ENCODE data around the gene COBL. TPM values are rescaled to one million over a fixed set of nuclear protein-coding genes. Genes with fewer than 3 reads are reported as not detected.

COBL gene
- total RNA-seq, 1 donor: not detected

DNA sequence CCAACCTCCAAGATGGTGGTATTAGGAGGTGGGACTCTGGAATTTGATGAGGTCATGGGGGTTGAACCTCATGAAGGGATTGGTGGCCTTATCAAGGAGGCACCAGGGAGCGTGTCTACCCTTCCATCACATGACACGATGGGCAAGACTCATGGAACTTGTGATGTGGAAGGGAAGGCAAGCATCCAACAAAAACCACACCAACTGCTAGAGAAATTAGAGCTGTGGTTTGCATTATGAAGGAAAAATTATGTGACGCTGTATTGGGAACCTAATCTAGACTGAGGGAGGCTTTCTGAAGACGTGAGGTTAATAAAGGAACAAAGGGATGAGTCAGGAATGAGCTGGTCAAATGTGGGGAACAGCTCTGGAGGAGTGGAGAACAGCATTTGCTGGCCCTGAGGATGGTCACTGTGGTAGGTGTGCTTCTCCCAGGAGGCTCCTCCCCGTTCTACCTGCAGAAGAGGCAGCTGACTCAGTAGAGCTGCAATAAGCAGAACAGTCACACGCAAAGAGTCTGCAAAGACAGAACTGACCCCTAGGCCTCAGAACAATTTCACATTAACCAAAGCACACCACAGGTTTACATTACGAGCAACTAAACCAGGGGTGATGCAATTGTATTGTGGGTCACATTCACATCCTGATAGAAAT is 297.3 kb downstream of the COBL start:
- H3K4me3 ChIP-seq (ENCODE audit: low read depth, low read length): no peak overlapping the region
- DNase-seq (ENCODE audit: low read depth): peak; percentile 91
- TF ChIP-seq, protein P1, sequence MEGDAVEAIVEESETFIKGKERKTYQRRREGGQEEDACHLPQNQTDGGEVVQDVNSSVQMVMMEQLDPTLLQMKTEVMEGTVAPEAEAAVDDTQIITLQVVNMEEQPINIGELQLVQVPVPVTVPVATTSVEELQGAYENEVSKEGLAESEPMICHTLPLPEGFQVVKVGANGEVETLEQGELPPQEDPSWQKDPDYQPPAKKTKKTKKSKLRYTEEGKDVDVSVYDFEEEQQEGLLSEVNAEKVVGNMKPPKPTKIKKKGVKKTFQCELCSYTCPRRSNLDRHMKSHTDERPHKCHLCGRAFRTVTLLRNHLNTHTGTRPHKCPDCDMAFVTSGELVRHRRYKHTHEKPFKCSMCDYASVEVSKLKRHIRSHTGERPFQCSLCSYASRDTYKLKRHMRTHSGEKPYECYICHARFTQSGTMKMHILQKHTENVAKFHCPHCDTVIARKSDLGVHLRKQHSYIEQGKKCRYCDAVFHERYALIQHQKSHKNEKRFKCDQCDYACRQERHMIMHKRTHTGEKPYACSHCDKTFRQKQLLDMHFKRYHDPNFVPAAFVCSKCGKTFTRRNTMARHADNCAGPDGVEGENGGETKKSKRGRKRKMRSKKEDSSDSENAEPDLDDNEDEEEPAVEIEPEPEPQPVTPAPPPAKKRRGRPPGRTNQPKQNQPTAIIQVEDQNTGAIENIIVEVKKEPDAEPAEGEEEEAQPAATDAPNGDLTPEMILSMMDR (IDR thresholded peaks at IDR 0.05; ENCODE audit: insufficient read depth, low read length): no peak

DNA sequence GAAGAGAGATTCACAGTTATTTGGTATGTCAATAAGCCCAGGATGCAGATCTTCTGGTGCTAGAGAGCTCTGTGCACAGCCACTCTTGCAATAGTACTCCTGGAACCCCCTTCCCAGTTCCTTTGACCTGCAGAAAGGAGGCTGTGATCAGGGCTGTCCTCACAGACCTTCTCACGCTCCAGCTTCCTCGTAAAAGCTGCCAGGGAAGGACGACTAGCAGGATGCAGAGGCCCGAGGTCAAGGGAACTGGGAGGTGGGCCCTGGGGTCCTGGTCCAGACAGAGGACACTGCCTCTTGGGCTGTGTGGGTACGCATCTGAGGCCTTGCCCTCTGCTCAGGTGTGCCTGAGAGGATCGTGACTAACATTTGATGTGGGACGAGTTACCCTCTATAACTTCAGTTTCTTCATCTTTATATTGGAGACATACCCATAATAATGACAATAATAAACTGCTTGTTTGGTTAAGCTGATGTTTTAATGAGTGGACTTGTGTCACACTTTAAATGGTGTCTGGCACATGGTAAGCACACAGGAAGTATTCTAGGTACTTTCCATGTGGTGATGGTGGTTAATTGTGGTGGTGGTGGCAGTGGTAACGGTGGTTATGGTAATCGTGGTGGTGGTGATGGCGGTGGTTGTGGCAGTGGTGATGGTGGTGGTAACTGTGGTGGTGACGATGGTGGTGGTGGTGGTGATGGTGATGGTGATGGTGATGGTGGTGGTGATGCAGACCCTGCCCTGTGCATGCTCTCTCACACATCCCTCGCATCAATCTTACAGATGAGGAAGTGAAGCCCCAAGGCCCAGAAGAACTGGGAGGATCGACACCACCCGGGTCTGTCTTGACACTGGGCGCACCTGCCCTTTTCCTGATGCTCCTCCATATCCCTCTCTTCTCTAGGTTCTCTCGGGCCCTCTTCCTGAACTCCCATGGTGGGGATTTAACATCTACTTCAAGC is 298.8 kb downstream of the COBL start:
- TF ChIP-seq, protein P1 (IDR thresholded peaks at IDR 0.05; ENCODE audit: insufficient read depth, low read length): no peak
- no peak for DNase-seq (ENCODE audit: low read depth)
- no peak overlapping the region for H3K4me3 ChIP-seq (ENCODE audit: low read depth, low read length)

DNA sequence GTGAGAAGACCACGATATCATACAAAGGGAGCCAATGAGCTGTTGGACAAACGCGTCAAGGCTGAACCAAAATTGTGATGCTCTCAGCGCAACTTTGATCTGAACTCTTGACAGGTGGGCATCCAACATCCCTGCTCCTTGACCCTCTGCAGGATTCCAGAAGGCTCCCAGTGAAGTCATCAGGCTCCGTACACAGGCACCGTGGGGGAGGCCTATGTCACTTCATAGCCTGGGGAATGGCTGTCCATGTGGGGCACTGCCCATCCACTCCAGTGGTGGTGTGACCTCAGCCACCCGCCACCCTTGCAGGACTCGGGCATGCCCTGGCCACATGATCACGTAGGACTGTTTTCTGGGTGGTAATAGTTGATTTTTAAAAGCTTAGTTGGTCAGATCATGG is 300.1 kb downstream of the COBL start:
- no peak overlapping the region for H3K4me3 ChIP-seq (ENCODE audit: low read depth, low read length)
- DNase-seq (ENCODE audit: low read depth): no peak
- TF ChIP-seq, protein P1 (IDR thresholded peaks at IDR 0.05; ENCODE audit: insufficient read depth, low read length): no peak

DNA sequence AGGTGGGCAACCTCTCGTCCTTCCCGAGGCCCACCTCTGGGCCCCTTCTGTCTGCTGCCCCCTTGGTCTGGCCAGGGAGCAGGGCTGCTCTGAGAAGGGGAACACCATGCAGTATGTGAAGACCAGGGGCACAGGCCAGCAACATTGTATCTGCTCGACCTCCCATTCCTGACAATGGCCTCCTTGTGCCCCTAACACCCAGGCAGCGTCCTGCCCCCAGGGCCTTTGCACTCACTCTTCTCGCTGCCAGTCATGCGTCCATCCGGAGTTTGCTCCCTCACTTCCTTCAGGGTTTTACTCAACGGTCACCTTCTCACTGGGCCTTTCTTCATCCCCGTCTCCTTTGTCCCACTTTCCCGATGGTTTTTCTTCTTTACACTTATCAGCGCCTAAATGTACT is 301.0 kb downstream of the COBL start:
- TF ChIP-seq, protein P1 (IDR thresholded peaks at IDR 0.05; ENCODE audit: insufficient read depth, low read length): no peak
- H3K4me3 ChIP-seq (ENCODE audit: low read depth, low read length): no peak overlapping the region
- DNase-seq (ENCODE audit: low read depth): no peak

DNA sequence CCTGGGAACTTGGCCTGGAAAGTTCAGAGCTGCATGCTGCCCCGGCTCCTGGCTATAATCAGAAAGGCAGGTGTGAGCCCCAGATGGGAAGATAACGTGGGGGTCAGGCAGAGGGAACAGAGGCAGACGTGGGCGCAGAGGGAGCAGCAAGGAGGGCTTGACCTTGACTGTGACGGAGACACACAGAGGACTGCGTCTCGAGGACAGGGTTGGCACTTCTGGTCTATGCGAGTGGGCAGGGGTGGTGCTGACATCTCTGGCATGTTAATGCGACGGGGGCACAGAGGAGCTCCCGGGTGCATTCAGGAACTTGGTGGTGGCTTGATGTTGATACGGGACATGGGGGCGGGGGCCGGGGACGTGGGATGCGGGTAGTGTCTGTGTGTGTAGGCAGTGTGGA is 301.8 kb downstream of the COBL start:
- TF ChIP-seq, protein P1 (IDR thresholded peaks at IDR 0.05; ENCODE audit: insufficient read depth, low read length): no peak
- DNase-seq (ENCODE audit: low read depth): no peak
- H3K4me3 ChIP-seq (ENCODE audit: low read depth, low read length): no peak overlapping the region

DNA sequence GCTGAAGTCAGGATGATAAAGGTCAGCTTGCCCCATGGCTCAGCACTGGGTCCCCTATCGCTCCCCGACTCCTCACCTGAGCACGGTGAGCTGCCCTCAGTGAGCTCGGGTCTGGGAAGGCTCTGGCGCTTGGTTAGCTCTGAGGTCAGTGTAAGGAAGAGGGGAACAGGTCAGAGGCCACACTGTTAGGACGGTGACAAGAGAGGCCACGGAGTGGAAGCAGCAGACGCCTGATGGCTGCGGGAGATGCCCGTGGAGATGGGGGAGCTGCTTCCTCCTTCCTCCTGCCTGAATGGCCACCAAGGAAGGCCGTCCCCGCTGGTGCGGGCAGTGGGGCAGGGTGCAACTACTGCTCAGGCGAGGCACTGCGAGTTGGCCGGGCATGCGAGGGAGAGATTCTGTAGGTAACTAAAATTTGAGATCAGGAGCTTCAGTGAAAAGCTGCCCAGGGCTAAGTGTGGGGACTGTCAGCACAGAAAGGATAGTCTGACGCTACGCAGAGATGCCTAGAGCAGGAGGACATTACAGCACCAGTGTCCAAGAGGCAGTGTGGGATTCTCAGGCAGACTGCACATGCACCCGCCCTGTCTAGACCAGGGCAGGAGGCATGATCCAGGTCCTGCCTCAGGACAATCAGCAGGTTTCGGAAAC is 302.6 kb downstream of the COBL start:
- DNase-seq (ENCODE audit: low read depth): no peak
- TF ChIP-seq, protein P1 (IDR thresholded peaks at IDR 0.05; ENCODE audit: insufficient read depth, low read length): no peak
- no peak overlapping the region for H3K4me3 ChIP-seq (ENCODE audit: low read depth, low read length)
